GM21381 (cell line): ENCODE measurements around the gene TTL.
"Not testable (repeated sequence)": the region's sequence is repeated elsewhere in the genome, so short reads cannot be mapped to it uniquely, and the experiment has no call there.

Source experiments
- ATAC-seq: cut with Tn5 transposase; IDR thresholded peaks from one replicate; pipeline ENCODE4 v1.9.1; 2021; ENCODE audit warnings: mild to moderate bottlenecking, moderate library complexity; ENCODE audit not compliant: unreplicated experiment

Gene TTL

DNA sequence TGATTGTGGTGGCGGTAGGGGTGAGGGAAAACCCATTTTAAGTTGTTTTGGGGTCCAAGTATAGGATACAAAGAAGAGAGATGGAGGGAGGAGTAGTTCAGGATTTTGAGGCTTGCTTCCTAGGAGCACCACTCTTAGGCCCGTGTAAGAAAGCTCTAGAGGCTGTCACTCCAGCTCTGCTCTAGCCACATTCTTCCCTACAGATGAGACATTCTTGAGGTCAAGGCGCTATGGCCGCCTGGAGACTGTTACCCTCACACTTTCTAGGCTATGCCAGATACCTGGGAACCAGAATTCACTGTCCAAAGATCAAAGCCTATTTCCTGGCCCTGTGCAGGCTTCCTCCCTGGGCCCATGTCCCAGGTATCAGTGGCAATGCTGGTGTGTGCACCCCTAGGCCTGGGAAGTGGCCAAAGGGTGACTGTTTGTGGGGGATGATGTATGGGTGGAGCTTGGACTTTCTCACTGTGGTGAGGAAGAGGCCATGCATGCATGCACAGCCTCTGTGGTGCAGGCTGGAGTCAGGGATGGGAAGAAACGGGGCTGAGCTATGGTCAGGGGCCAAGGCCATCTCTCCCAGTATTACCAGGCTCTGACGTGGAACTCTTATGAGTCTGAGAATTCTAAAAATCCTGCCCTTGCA lies 7.0 kb upstream of the TTL start:
- ATAC-seq = no peak

DNA sequence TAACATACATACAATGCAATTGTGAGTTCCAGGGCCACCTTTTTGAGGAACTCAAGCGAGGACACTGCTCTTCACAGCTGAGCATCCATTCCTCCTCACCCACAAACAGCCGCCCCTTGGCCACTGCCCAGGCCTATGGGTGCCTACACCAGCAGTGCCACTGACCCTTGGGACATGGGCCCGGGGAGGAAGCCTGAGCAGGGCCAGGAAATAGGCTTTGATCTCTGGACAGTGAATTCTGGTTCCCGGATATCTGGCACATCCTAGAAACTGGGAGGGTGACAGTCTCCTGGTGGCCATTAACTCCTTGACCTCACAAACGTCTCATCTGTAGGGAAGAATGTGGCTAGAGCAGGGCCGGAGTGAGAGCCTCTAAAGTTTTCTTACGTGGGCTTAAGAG lies 5.5 kb upstream of the TTL start:
- ATAC-seq = no peak

- no peak for ATAC-seq
Observed at GRCh38 chr2:112480530-112481049, 1.4 kb upstream of the TTL start.

- peak; percentile 66 for ATAC-seq
Observed at GRCh38 chr2:112481050-112481527, 867 bp upstream of the TTL start.

- ATAC-seq = peak; percentile 10
Observed at GRCh38 chr2:112482309-112483041, 519 bp downstream of the TTL start.

DNA sequence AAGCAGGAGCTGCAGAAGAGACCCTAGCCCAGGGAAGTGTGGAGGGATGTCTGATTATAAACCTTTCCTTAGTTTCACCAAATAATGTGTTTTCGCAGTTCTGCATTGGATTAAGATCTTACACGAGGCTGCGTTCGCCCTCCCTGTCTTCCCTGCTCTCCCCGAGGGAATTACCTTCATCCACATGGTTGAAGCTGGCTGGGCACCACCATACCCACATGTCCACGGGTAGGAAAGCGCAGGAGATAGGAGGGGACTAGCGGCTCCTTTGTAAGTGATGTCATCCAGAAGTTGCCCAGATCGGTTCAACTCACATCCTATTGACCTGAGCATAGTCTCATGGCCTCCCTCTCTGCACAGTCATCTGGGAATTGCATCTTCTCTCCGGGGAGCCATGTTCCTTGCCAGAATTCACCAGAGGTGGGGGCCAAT lies 1.1 kb downstream of the TTL start:
- no peak for ATAC-seq

DNA sequence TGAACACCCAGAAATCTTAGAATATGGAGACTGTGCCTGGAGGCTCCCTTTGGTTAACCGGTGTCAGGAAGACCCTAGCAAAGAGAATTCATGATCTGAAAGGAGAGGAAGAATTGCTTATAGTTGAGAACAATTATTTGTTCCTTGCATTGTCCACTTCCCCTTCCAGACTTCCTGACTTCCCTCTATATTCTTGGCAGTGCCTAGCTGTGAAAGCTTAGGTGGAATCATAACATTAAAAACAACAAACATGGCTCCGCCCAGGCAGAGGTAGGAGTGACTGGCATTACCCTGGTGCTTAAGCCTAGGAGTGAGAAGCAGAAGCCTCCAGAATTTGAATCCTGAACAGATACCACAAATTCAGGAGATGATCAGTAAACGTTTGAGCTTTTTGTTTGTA lies 1.9 kb downstream of the TTL start:
- no peak for ATAC-seq

GRCh38 chr2:112485849-112486248 lies 3.9 kb downstream of the TTL start:
- no peak for ATAC-seq

DNA sequence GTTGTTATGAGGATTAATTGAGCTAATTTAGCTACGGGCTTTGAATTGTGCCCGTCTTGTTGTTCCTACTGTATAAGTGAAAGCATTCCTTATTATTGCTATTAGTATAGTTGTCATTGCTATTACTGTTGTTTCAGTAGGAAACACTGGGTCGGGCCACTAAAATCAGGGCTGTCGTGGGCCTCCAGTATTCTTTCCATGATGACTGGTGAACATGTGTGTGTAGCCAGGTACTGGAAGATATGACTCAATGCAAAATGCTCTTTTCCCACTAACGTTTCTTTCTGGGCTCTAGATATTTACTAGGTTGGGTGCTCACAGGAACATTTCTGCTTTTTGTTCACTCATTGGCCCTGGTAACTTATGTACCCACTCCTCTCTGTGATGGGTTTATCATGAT lies 4.9 kb downstream of the TTL start:
- ATAC-seq = no peak

DNA sequence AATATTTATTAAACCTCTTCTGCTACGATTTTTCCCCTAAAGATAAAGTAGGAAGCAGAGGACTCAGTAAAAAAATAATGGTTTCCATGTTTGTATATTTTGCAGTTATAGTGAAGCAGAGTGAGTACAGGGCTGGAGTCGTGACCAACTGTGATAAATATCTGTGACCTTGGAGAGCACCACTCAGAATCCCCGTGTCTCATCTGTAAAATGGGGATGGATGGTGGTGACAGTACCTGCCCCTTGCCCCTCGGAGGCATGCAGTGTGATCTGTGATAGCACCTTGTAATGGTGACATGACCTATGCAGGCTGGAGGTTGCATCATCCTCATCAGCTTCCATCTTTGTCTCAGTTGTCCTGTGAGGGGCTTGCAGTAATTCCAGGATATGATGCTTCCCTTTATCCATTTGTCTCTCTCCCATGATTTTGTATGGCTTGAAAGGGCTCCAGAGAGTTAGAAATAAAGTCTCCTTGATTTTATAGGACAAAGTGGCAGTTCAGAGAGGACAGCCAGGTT lies 5.5 kb downstream of the TTL start:
- ATAC-seq = no peak

DNA sequence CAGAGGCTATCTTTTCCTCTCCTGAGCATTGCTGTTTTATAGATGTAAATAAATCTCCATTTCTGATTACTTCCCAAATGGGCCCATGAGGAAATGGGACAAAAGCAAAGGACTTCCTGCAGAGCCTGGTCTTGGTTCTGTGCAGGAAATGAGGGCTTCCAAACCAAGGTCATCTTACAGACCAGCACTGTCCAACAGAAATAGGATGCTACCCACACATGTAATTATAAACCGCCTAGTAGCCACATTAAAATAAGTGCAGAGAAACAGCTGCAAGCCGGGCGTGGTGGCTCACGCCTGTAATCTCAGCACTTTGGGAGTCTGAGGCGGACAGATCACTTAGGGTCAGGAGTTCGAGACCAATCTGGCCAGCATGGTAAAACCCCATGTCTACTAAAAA lies 6.2 kb downstream of the TTL start:
- ATAC-seq = no peak

DNA sequence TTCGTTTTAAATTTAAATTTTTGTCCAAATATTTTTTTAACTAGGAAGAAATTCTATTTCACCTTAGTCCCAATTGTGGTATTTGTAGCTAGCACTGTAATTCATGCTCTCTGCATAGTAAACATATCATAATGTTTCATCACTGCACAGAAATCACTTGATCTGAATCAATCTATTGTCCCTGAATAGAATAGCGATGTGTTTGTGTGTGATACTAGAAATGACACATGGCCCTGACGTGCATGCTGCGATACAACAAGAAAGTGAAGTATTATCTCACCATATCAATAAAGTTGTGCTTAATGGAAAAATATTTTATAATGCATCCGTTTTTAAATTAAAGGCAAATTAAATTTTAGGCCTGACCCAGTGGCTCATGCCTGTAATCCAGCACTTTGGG lies 10.0 kb downstream of the TTL start:
- ATAC-seq = no peak

- no peak for ATAC-seq
Observed at GRCh38 chr2:112493048-112493447, 11.1 kb downstream of the TTL start.

- ATAC-seq = no peak
Observed at GRCh38 chr2:112493858-112494648, 12.1 kb downstream of the TTL start.

DNA sequence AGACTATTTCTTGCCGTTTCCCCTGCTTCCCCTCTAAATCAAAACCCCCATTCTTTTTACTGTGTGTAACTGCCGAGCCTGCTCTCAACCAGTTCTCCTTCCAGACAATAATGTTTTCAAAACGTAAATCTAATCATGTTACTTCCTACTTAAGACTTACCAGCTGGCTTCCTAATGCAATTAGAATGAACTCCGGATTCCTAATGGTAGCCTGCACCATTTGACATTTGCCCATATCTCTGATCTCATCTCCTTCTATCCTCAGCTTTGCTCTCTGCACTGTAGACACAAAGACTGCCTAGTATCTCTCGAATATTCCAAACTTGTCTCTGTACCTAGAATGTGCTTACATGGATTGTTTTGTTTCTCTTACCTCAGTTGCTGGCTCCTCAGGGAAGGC lies 12.9 kb downstream of the TTL start:
- ATAC-seq = no peak

DNA sequence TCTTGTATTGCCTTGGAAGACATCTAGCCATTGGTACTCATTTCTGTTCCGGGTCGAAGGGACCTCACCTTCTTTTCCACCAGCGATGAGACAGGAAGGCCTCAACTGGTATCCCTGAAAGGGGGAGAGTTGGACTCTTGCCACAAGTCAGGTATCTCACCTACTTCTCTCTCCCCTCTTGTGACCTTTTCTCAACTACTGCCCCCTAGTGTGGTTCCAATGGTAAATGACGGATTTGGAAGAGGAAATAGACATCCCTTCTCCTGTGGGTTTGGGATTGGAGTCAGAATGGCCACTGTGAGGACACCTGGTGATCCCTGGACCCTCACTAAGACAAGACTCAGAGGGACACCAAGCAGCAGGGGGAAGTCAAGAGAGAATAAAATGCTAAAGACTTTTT lies 13.9 kb downstream of the TTL start:
- ATAC-seq = not testable (repeated sequence)

GRCh38 chr2:112500850-112501484 lies 19.0 kb downstream of the TTL start:
- ATAC-seq = not testable (repeated sequence)

DNA sequence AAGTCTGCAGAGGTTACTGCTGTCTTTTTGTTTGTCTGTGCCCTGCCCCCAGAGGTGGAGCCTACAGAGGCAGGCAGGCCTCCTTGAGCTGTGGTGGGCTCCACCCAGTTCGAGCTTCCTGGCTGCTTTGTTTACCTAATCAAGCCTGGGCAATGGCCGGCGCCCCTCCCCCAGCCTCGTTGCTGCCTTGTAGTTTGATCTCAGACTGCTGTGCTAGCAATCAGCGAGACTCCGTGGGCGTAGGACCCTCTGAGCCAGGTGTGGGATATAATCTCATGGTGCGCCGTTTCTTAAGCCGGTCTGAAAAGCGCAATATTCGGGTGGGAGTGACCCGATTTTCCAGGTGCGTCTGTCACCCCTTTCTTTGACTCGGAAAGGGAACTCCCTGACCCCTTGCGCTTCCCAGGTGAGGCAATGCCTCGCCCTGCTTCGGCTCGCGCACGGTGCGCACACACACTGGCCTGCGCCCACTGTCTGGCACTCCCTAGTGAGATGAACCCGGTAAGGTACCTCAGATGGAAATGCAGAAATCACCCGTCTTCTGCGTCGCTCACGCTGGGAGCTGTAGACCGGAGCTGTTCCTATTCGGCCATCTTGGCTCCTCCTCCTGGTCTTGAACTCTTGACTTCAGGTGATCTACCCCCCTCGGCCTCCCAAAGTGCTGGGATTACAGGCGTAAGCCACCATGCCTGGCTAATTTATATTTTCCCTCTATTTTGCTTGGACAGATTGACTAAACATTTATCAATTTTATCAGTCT lies 27.5 kb downstream of the TTL start:
- ATAC-seq = not testable (repeated sequence)

DNA sequence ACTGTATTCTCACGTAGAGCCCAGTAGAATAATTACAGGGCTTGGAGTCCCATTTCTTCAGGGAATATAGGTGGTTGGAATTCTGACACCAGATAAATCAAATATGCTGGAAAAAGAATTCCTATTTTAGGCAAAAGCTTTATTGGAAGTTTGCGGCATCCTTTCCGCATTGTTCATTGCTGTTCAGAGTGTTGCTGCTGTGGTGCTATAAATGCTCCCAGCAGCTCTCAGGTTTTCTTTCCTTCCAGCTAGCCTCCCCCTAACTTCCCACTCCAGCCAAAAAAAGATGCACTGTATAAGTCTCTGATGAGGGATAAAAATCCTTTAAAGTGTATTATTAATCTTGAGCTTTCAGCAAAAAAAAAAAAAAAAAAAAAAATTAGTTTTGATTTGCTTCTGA lies 34.8 kb downstream of the TTL start:
- ATAC-seq = no peak

DNA sequence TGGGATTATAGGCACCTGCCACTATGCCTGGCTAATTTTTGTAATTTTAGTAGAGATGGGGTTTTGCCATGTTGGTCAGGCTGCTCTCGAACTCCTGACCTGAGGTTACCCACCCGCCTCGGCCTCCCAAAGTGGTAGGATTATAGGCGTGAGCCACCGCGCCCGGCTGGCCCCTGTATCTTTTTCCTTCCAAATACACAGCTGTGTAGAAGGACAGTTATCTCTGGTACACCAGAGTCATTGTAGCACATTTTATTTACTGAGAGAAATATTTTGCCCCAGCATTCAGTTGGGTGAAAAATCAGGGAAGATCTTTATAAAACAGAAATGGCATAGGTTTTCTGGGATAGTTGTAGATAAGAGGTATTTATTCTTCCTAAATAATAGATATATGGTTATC lies 36.9 kb downstream of the TTL start:
- ATAC-seq = no peak
